HG02623 (cell line): ENCODE measurements around the gene SPAG8.

Experiments used
- ATAC-seq: cut with Tn5 transposase; IDR thresholded peaks from one replicate; pipeline ENCODE4 v1.9.1; 2021; ENCODE audit warnings: moderate library complexity; ENCODE audit not compliant: unreplicated experiment

SPAG8 gene

DNA sequence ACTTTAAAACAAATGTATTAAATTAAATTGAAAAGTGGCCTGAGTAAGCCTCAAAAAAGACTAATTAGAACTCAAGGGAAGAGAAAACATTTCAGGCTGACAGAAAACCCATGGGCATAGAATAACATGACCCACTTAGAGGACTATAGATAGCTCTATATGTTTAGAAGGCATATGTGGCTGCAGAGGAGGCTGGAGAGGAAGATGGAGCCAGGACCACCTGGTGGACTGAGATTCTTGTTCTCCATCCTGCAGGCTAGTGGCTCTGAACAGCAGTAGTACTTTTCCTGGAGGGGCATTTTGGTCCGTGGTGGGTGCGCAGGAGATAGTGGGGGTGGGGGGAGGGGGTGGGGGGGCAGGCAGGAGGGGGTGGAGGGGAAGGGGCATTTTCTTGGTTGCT is 31.0 kb downstream of the SPAG8 start:
- no peak for ATAC-seq

DNA sequence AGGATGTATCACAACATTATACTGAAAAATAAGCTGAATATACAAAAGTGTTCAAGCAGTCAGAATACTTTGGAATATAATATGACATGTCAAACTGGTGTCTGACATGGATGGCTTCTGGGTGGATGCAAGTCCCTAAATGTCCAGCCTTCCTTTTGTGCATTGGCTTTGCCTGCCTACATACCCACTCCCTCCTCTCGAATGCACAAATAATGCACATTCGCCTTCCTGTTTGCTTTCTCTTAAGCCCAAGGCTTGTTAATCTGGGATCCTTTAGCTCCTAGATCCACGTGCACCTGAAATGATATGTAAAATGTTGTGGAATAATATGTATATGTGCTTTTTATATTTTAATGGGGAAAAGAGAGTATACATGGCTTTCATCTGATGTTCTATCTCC is 33.6 kb downstream of the SPAG8 start:
- no peak for ATAC-seq

DNA sequence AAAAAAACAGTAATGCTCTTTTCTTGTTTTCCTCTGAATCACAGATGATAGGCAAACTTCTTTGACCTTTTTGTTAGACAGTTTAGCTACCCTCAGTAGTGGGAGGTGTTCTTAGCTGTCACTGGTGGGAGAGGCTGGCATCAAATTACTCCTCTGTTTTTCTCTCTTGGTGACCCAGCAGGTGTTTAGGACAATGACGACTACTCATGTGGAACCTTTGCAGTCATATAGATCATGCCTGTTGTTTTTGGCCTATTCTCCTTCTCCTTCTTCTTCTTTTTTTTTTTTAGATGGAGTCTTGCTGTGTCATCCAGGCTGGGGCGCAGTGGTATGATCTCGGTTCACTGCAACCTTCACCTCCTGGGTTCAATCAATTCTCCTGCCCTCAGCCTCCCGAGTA is 36.0 kb downstream of the SPAG8 start:
- no peak for ATAC-seq

DNA sequence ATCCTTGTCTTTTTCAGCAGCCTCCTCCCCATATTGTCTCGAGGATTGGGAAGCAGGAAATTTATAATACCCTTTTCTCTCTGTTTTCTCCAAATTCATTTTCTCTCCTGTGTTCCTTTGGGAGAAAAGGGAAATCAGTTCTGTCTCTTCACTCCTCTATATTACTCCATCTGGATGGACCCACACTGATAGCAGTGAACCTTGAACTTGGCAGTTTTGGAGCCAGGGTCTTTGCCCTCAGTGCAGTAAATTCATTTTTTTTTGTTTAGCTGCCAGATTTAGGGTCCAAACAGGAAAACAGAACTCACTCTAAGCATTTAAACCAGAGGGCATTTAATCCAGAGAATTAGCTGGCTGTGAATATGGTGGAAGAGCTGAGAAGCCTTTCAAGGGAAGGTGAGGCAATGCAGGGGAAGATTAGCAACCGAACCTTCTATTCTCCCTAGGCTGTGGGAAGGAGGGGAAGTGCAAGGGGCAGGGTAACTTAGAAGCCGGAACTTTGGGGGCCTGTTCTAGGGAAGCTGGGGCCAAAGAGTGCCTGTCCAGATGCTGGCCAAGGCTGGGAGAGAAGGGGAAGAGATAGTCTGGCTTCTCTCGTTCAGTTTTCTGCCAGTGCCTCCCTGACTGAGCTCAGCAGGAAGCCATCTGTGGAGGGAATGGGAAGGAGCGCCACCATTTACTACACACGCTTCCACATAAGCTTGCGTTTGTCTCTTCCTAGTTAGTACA is 37.0 kb downstream of the SPAG8 start:
- no peak for ATAC-seq

DNA sequence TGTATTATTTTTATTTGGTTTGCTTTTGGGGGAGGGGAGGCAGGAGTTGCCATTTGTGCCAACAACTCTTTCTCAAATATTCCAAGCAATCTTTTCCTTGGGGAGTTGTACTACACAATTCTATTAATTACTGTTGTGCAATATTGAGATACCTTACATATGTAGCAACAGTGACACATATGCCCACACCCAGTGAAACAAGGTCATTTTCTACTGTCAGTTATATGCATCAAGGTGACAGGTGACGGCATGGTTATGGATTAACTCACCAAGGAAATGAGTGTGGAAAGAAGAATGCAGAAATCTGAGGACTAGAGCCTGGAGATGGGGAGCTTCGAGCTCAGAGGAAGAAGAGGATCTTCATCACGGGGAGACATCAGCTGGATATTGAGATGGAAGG is 40.1 kb downstream of the SPAG8 start:
- no peak for ATAC-seq

DNA sequence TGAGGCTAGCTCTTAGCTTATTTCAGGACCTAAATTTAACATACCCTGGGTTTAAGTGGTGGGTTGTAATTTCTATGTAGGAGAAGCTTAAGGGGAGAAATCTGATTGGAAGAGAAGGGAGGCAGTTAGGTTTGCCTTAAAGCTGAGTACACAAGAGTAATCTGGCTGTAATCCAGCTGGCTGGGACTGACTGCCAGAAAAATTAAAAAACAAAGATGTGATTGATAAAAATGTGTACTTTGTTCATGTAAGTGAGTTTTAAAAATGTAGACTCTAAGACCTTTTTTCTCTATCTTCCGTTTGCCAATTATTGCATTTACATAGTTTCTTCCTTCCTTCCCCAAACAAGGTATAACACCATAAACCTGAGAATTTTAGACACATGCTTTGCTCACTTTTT is 40.5 kb downstream of the SPAG8 start:
- no peak for ATAC-seq

DNA sequence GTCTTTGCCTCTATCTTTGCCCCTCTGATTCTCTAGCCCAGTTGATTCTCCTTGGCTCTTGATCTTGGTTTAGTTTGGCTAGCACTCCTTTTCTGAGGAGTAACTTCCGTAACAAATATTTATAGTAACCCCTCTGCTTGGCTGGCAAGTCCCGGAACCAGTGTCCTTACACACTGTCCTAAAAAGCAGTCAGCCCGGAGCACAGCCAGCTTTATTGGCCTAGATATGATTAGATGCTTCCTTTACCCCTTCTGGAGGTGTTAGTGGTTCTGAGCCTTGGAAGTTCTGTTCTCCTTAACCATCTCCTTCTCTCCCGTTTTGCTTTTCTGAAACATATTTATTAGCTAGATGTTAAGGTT is 41.0 kb downstream of the SPAG8 start:
- ATAC-seq = no peak

DNA sequence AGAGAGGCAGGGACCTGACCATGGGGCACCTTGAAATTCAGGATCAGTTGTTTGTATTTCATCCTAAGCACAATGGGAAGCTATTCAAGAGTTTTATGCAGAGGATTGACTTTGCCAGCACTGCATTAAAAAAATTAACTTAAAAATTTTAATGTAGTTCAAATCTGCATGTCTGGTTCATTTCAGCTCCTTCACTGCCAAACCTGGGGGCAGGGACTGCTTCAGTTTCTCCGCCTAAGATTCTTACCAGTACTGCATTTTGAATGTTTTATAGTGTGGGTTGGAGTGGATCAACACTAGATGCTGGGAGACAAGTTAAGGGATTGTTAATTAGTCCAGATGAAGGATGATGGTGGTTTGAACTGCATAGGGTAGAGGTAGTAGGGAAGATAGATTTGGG is 42.3 kb downstream of the SPAG8 start:
- ATAC-seq = no peak

DNA sequence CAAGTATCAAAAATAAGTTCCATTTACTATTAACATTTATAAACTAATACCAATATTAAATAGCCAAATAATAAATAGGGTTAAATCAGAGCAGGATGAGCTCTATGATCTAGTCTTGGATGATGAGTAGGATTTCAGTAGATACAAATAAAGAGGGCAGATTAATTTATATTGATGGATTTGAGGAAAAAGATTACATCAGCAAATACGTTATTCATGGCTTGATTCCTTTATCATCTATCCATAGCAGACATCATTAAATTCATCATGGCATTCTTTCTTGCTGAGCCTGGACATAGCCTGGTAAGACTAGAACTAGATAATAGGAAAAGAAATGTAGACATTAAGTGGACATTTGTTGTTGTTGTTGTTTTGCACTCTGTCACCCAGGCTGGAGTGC is 44.6 kb downstream of the SPAG8 start:
- ATAC-seq = no peak

DNA sequence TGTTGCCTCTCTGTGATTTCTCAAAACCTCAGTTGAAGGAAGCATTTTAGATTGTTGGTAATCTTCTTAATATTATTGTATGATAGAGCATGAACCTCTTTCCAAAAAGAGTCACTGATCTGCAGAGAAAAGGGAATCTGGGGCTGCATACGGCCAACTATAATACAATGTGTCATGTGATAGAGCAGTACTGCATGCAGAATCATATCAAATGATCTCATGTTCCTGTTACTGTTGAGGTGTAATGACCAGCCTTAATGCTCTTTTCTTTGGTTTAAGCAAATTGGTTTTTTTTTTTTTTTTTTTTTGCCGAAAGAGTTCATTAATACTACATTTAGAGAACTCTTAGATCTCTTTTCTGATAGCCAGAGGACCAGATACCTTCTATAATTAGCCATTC is 45.1 kb downstream of the SPAG8 start:
- ATAC-seq = no peak

DNA sequence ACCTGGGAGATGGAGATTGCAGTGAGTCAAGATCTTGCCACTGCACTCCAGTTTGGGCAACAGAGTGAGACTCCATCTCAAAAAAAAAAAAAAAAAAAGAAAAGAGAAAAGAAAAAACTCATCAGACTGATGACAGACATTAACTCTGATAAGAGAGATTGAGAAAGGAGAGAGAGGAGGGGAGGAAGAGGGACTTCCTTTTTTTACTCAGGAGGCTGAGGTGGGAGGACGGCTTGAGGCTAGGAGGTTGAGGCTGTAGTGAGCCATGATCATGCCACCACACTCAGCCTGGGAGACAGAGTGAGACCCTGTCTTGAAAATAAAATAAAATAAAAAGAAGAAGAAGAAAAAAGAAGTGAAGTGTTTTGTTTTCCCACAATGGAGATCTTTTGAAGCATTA is 48.3 kb downstream of the SPAG8 start:
- no peak for ATAC-seq

DNA sequence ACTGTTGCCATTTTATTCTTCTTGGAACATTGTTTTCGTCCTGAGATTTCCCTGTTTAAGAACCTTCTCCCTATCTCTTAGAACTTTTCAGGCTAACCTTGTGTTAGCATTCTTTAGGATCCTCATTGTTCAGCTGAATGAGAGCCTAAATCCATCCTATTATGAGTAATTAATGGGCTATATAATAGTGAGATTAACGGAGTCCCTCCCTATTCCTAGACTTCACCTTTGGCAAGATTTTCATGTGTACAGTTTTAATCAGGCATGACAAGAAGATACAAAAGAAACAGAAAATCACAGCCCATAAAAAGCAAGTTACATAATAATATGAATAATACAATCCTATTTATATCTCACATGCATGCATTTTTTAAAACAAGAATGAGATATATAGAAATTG is 48.9 kb downstream of the SPAG8 start:
- ATAC-seq = no peak

DNA sequence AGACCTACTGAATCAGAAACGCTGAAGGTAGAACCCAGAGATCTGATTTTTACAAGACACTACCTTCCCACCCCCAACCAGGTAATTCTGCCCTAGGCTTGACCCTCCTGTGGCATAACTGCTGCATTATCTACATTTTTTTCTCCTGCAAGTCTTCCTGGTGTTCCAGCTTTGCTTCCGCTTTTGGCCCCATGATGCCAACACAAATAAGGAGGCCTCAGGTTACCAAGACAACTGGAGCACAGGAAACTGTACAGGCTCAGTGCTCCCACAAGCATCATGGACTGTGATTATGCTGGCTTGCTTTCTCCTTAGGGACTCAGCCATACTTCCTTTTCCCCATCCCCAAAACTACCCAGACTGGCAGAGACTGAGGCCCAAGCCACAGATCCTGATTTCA is 51.4 kb downstream of the SPAG8 start:
- ATAC-seq = no peak

DNA sequence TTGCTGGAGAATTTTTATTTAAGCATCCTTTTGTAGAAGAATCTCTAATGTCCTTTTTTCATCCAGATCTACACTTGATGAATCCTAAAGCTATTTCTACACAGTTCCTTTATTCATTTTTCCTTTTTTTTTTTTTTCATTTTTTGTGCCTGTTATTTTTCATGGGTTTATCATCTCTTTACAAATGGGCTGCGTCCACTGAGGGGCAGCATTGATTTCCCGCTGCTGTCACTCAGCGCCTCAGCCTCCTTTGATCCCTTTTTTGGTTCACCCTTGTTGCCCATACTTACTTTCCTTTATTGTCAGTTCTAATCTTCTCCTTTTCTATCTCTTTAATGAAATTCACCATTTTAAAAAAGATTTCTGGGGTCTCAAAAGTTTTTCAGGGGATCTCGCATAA is 52.3 kb downstream of the SPAG8 start:
- no peak for ATAC-seq
